ENCODE results near the gene BCL2L1.

Gene BCL2L1

DNA sequence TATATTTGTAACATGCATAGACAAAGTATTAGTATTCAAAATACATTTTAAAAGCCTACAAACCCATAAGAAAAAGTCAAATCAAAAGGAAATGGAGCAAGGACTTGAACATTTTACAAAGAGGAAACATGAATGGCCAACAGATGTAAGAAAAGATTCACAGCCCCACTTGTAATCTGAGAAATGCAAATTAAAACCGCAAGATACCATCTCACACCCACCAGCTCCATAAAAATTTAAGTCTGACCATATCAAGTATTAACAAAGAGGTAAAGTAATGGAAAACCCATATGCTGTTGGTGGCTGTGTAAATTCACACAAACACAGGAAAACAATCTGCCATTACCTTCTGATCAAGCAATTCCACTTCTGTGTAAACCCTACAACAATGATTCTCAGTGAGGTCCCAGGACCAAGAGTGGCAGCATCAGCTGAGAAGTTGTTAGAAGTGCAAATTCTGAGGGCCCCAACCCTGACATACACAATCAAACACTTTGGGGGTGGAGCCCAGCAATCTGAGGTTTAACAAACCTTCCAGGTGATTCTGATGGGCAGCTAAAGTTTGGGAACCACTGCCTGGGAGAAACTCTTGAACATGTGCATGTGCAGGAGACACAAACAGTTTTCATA lies 30.9 kb downstream of the BCL2L1 start:
- peak; percentile 58 for DNase-seq (ENCODE audit: low read depth)

DNA sequence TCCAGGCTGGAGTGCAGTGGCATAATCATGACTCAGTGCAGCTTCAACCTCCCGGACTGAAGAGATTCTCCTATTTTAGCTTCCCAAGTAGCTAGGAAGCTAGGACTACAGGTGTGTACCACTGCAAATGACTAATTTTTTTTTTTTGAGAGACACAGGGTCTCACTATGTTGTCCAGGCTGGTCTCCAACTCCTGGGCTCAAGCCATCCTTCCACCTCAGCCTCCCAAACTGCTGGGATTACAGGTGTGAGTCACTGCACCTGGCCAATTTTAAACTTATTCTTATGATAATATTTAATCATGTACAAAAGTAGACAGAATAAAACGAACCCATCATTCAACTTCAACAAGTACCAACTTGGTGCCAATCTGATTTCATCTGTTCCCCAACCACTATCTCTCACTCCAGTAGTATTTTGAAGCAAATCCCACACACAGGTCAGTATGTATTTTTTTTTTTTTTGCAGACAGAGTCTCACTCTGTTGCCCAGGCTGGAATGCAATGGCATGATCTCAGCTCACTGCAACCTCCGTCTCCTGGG lies 32.5 kb downstream of the BCL2L1 start:
- no peak for DNase-seq (ENCODE audit: low read depth)

DNA sequence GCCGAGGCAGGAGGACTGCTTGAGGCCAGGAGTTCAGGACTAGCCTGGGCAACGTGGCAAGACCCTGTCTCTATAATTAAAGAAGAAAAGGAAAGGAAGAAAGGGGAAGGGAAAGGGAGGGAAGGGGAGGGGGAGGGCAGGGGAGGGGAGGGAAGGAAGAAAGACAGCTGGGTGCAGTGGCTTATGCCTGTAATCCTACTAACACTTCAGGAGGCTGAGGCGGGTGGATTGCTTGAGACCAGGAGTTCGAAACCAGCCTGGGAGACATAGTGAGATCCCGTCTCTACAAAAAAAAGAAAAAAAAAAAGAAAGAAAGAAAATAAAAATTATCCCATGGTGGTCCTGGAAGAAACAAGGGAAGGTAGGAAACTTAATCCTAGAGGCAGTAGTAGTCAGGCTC lies 33.5 kb downstream of the BCL2L1 start:
- no peak for DNase-seq (ENCODE audit: low read depth)

DNA sequence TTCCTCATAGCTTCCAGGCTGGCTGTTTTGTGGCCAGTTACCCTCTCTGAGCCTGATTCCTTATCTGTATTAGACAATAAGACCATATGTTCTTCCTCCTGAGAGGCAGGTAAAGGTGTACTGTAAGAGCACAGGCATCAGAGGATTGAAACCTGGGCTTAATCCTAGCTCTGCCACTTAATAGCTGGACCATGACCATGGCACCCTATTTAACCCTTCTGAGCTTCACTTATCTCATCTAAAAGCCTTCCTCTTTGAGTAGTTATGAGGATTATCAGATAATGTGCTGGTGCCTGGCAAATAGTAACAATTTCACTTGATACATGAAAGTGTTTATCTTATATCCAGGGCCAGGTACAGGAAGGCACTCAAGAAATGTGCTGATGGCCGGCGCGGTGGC lies 34.9 kb downstream of the BCL2L1 start:
- no peak for DNase-seq (ENCODE audit: low read depth)

DNA sequence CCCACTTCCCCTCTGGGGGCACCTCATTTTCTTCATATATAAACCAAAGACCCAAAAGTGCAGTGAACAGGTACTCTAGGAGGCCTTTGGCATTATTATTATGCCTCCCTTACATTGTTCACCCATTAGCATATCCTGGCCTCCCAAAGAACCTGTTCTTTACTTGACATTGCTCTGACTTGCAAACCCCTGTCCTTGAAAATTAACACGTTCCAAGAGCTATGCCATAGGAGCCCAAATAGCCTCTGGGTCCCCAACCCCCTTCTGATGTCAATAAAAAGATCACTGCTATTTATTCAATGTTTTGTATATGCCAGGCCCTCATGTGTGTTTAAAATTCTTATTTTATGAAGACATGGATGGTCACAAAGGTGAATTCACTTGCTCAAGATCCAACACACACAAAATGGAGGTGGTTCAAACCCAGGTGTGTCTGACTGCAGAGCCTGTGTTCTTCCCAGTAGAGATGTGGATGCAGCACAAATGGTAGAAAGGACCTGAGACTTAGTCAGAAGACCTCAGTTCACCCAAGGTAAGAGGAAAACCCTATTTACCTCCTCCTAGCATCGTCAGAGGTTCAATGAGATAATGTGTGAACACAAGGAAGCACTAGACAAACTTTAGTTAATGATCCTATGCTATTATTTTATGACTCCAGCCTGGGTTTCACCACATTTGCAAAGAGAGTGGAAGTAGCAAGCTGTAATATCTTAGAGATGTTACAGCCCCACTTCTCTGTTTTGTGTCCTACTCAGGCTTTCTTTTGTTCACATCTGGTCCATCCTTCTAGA lies 36.6 kb downstream of the BCL2L1 start:
- no peak for DNase-seq (ENCODE audit: low read depth)

DNA sequence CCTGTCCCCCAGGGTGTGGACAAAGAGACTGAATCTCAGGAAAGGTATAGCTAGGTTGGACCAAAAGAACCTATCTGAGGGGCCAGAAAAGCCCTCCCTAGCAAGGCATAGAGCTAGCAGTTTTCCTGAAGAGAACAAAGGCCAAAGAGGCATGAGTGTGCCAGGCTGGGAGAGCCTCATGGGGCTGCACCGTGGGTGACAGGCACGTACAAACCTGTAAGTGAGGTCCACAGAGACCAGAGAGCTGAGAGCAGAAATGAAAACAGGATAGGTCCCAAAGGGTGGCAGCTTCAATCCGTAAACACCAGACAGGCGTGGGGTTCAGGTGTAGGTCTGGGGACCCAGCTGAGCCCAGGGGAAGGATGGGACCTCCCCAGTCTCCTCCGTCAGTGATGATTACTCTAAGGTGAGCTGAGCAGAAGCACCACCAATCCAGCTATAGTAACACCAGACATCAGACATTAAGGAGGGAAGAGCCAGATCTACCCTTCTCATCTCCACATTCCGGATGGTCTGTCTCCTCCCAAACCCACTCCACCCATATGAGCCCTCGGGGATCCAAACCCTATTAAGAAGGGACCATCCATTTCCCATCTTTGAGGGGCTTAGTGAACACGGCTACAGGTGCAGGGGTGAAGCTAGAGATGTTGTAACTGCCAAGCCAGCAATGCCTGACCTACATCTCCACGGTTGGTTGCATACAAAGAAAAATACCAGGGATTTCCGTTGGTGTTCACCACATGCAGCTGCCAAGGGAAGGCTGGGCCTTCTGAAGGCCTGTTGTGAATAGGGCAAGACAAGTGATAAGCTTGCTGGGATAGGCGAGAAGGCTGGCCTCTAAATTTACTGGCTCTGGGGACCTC lies 38.3 kb downstream of the BCL2L1 start:
- DNase-seq (ENCODE audit: low read depth), result no peak

DNA sequence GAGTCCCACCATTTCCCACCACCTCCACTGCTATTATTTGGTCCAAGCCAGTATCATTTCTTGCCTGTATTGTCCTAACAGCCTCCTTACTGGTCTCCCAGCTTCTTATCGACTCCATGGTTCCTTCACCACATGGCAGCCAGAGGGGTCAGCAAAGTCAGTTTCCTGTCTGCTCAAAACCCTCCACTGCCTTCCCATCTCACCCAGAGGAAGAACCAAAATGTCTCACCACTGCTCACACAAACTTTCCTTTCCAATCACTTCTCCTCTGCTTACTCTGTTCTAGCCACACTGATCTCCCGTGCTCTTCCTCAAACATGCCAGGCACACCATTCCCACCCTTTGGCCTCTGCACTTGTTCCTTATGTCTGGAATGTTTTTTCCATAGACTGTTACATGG lies 39.7 kb downstream of the BCL2L1 start:
- no peak for DNase-seq (ENCODE audit: low read depth)

DNA sequence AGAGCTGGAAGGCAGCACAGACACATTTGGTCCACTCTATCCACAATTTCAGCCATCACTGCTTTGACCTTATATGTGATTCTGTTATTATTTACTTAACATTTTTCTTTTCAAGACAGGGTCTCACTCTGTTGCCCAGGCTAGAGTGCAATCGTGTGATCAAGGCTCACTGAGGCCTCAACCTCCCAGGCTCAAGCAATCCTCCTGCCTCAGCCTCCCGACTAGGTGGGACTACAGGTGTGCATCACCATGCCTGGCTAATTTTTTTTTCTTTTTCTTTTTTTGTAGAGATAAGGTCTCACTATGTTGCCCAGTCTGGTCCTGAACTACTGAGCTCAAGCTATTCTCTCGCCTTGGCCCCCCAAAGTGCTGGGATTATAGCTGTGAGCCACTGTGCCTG lies 40.3 kb downstream of the BCL2L1 start:
- no peak for DNase-seq (ENCODE audit: low read depth)

DNA sequence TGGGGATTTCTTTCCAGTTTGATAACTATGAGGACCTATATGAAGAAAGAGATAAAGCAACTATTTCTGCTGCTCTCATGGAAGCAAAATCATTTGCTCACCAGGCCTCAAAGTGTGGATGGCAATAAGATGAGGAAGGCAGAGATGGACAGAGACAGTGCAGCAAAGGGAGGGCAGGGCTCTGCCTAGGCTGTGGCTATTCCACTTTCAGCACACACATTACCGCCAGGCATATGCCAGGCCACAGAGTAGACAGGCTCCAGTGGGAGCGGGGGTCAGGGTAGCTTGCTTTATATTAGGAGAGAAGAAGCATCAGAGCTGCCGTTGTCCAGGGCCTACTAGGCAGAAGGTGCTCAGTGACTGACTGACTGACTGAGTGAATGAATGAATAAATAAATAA lies 40.9 kb downstream of the BCL2L1 start:
- DNase-seq (ENCODE audit: low read depth), result no peak

DNA sequence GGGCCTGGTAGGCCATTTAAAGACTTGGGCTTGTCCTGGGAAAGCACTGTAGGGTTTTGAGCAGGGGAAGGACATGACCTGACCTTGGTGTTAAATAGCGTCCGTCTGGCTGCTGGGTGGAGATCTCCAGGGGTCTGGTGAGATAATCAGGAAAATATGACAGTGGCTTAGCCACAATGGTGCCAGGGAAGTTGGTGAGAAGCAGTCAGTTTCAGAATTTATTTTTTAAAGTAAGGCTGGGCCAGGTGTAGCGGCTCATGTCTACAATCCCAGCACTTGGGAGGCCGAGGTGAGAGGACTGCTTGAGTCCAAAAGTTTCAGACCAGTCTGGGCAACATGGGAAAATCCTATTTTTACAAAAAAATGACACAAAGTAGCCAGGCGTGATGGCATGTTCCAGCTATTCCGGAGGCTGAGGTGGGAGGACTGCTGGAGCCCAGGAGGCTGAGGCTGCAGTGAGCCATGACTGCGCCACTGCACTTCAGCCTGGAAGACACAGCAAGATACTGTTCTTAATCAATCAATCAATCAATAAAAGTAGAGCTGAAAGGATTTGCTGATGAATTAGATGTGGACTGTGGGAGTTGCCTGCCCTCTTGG lies 41.4 kb downstream of the BCL2L1 start:
- DNase-seq (ENCODE audit: low read depth), result no peak

DNA sequence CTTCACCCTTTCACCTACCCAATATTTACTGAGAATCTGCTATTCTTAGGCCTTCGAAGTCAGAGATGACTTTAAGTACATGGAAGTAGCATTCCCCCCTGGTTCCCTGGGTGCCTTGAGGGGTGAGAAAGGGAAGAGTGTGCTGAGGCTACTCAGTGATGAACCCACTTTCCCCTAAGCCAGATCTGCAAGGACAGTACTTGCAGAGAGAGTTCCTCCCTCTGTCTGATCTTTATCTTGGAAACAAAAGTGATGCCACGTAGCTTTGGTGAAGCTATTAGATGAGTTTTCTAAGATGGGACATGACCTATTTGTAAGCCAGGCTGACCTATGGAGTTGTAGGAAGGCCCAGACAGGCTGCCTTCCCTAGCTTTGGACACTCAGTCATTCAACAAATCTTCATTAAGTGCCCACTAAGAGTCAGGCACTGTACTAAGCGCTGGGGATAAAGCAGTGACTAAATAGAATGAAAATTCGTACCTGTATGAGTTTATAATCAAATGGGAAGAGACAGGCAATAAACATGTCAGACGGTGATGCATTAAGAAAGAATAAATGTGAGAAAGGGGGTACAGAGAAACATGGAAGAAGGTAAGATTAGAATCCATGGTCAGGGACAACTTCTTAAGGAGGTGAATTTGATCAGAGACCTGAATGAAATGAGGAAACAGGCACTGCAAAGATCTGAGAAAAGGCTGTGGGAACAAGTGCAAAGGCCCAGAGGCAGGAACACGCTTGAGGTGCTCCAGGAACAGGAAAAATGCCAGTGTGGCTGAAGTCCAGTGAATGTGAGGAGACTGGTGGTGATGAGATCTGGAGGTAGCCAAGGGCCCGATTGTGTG lies 42.2 kb downstream of the BCL2L1 start:
- DNase-seq (ENCODE audit: low read depth), result no peak

DNA sequence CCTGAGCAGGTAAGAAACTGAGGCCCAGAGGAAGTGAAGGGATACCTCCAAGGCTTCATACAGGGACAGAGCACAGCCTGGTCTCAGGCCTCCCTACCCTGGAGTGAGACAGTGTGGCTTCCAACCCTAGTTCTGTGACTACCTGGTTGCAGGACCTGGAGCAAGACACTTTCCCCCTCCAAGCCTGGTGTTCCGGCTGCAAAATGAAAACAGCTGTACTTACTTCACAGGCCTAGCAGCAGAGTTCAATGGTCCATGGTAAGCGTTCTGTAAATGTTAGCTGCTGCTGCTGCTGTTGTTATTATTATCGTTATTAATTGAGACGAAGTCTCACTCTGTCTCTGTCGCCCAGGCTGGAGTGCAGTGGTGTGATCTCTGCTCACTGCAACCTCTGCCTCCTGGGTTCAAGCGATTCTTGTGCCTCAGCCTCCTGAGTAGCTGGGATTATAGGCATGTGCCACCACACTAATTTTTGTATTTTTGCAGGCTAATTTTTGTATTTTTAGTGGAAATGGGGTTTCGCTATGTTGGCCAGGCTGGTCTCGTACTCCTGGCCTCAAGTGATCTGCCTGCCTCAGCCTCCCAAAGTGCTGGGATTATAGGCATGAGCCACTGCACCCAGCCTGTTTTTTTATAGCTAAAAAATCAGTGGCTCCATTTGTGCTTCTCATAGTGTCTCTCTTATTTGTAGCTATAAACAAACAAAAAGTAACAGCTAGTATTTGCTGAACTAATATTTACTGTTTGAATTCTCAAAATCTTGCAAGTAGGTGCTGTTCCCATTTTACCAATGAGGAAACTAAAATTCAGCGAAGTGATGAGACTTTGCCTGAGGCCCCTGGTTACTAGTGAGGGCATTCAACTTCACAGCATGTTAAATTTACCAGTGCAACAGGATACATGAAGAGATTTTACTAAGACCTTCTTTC lies 43.0 kb downstream of the BCL2L1 start:
- no peak for DNase-seq (ENCODE audit: low read depth)

DNA sequence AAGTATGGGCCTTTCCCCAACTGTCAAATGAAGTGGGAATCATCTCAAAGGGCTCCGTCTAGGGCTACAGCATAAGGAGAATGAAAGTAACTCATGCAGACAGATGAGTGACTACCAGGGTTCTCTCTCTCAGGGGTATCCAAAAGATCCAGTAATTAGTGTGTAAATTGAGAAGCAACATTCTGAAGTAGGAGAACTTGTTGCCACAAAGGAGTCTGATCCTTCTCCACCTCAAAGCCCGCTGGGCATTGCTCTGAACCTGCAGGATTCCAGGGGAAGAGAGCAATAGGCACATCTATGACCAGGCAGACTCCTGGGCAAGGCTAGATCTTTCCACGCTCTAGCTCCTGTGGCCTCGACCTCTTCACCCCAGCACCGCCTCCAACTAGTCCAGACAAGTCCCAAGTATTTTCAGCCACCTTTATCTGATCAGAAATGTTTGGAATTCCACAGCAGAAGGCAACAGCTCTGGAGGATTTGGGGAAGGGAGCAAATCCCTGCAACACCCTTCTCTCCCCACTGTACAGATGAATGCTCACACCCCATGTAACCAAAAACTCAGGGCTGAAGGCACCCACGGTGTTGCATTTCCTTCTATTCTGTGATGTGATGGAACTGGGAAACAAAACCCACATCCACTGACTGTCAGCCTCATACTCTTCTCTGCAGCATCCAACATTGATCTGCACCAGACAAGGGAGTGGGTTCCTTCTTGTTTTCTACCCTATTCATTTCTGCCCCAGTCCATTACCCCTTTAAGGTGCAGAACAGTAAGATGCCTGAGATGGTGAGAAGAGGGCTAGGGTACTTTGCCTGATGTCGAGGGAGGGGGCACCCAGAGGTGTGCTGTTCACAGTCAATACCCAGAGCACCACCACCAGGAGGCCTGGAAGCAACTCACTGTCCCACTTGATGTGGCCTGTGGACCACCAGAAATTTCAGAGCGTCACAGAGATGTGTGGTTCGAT lies 44.0 kb downstream of the BCL2L1 start:
- DNase-seq (ENCODE audit: low read depth), result no peak

DNA sequence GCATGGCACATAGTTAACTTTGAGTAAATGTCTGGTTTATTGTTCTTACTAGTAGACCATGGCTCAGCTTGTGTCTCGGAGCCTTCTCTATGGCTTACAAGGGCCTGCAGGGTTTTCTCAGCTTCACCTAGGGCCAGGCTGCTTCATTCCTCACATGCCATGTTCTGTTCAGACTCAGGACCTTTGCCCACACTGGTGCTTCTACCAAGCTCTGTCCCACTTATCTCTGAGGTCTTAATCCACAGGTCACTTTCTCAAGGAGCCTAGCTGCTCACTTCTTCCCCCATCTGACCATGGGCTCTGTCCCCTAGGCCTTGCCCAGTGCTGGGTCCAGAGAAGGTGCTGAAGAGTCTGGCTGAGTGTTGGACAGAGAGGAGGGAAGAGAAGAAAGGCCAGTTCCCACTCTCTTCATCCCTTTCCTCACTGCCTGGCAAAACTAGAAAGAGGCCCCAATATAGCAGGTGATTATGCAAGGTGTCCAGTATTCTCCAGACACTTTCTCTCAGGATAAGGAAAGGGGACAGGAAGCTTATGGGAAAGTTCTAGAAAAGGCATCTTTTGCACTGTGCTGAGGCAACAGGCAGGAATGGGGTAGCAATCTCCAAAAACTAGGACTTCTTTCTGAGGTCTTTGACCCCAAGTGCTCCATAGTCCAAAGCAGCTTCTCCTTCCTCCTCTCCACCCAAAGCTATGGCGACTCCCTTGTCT lies 45.0 kb downstream of the BCL2L1 start:
- no peak for DNase-seq (ENCODE audit: low read depth)

DNA sequence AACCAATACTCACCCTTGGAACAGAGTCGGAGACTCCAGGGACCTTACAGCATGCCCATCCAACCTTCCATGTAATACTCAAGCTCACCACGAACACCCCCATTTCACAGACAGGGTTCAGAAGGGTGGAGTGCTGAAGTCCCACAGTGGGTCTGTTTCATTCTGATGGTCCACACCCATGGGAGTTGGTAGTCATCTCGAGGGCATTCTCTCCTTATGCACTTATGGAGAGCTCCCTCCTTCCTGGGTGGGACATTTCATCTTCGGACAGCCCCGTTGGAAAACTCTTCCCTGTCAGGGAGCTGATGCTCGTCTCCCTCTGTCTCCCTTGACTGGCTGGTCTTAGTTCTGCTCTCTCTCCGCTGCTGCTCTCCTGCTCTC lies 46.1 kb downstream of the BCL2L1 start:
- DNase-seq (ENCODE audit: low read depth), result no peak

DNA sequence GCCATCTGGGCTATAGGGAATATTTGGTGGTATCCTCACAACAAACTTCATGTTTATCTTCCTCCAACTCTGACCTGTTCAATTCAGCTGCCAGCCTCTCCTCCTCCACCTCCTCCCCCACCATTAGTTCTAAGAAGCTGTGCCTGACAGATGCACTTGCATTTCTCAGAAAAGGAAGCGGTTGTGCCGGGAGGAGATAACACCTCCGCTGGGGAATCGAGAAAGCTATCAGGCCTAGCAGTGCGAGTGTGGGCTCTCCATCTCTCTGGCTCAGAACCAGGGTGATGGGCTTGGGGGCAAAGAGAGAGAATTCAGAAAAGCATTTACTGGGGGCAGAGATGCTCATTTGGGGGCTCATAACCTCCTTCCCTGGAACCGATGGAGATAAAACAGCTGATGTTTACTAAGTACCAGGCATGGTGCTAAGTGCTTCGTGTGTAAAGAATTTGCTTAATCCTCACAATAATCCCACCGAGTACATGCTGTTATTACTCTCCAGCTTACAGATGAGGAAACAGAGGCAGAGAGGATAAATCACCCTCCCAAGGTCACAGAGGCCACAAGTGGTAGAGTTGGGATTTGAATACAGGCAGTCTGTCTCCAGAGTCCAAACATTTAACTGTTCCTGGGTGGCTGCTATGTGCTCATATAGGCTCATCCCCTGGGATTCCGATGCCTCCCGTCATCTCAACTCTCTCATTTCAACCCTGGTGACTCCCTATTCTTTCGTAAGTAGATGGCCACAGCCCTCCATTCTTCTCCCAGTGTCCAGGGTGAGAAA lies 46.6 kb downstream of the BCL2L1 start:
- DNase-seq (ENCODE audit: low read depth), result no peak
